GM12892 (cell line): Measurements from ENCODE around the gene TRPV3.
"Not testable (repeated sequence)": the region's sequence is repeated elsewhere in the genome, so short reads cannot be mapped to it uniquely, and the experiment has no call there.

Experiments used
- DNase-seq: peaks from one replicate; pipeline ENCODE4 v3.0.0; 2011; ENCODE audit not compliant: insufficient read length
- FAIRE-seq: peaks from 2 replicates; lab custom pipeline; 2011; peaks lifted over from hg19 to GRCh38; lab: Jason Lieb, UNC
- POLR2A ChIP-seq: IDR thresholded peaks from 2 replicates; pipeline ENCODE4 v1.6.1; 2011; ENCODE audit warnings: low read depth, low read length, control low read depth
- POLR2AphosphoS5 ChIP-seq: IDR thresholded peaks from 2 replicates; pipeline ENCODE4 v1.6.1; 2011; ENCODE audit warnings: low read depth, low read length, control low read depth
- TAF1 ChIP-seq: IDR thresholded peaks from 2 replicates; pipeline ENCODE4 v1.6.1; 2011; ENCODE audit warnings: low read depth, mild to moderate bottlenecking, control low read depth, low read length, borderline replicate concordance

The TRPV3 gene

DNA sequence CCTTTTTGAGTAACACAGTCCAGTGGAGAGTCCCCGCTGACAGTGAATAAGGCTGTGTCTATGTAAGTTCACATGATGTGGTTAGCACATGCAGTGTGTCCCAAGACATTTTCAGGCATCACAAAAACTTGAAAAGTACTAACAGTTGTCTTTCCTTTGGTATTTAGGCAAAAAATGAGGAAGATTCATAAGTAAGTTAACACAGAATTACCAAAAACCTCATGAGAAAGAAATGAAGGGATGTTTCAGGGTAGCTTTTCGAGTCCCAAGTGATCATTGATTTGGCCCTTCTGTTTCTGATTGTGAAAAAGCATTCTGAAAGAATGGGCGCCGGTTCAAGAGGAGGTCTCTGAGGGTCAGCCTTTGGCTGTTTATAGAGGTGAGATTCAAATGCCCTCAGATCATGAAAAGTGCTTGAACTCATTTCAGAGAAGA, 82.3 kb downstream of the TRPV3 start:
- no peak for FAIRE-seq

DNA sequence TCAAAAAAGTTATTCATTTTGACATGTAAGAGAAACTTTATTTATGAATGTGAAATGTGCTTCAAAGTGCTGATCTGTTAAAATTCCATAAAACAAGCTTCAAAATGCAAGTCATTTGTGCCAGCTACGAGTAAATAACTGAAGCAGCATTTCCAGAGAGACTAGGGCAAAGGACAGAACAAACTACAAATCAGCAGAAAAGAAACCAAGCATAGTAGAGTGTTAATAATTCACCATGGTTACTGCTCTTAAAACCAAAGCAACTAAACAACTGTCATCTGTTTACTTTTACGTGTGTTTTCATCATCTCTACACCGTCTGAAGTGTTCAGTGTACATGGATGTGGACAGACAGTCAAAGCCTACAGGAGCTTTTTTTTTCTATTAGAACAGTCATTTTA, 83.4 kb downstream of the TRPV3 start:
- no peak for FAIRE-seq
- TF ChIP-seq TAF1 = no peak
- DNase-seq = no peak

More for the DNA sequence above, 82.3 kb downstream of the TRPV3 start:
- TF ChIP-seq POLR2AphosphoS5 = no peak
- no peak for TF ChIP-seq POLR2A
- TF ChIP-seq TAF1 = no peak
- DNase-seq = no peak

DNA sequence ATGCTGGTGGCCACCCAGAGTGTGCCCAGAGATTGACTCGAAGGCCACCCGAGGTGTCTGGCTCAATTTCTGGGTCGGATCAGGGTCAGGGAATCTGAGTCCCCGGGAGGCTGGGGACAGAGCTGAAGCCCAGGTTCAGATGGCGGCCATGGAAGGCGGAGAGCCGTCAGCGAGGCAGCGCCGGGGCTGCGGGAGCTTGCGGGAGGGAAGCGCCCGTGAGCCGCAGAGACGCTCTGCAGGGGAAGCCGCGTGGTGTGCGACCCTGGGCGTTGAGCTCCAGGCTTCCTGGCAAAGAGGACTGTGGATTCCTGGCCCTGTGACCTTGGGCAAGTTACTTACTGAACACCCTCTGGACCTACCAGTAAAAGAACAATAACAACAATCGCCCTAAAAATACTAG, 85.5 kb downstream of the TRPV3 start:
- TF ChIP-seq TAF1 (no peak), POLR2AphosphoS5 (no peak), POLR2A (no peak)
- FAIRE-seq = no peak
- DNase-seq = no peak

DNA sequence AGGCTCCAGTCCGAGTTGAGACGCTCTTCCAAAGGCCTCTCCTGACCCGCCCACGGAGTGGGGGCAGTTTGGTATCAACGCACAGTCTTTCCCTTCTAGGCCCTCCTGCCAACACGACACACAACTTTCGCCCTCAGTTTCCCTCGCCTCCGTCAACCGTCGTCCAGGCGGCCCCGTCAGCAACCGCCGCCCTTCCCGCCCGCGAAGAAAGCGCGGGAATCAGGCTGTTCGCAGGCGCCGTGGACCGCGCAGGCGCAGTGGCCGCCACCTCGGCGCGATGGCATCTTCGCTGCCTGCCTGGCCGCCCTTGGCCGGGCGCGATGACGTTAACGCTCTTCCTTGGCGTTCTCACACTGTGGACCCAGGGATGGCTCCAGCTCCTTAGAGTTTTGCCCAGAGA, 86.0 kb downstream of the TRPV3 start, which contains the start of gene SPATA22:
Gene SPATA22 (minus strand): TSS at position 221 of the 400 bp plus-strand sequence. CDS start 2,494 bp downstream, outside the sequence.
- FAIRE-seq = no peak
- TF ChIP-seq POLR2AphosphoS5 (no peak), POLR2A (no peak), TAF1 (no peak)
- no peak for DNase-seq

DNA sequence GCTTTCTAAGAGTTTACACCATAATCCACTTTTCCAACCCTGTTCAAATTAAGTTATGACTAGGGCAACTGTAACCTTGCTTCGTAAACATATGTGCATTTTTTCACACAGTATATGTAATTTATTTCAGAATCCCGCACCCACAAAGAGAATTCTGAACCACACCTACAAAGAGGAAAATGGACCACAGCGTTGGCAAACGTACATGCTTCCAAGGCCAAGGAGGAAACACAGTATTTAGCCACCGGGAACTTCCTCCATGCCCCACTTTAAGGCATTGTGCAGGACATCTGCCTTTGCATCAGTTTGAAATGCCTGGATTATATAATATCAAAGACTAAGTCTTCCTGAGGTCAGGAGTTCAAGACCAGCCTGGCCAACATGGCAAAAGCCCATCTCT, 88.1 kb downstream of the TRPV3 start:
- DNase-seq (no peak), FAIRE-seq (no peak)
- no peak for TF ChIP-seq TAF1
- no peak for TF ChIP-seq POLR2A
- no peak for TF ChIP-seq POLR2AphosphoS5

DNA sequence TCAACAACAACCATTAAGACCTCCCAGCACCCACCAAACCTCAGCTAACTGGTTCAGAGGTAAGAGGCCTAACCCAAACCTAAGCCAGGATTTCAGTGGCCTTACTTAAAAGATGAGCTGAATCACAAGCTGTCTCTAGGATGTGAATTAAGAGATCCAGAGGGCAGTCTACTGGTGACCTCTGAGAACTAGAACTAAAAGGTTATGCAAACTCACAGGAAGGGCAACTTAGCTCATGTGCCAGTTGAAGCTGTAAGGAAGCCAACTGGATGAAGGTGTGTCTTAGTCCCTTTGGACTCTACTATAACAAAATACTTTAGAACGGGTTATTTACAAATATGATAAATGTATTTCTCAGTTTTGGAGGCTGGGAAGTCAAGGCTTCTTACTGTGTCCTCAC, 91.3 kb downstream of the TRPV3 start:
- DNase-seq, FAIRE-seq: not testable (repeated sequence)
